ENCODE results near the gene FGGY. TPM values are rescaled to one million over a fixed set of nuclear protein-coding genes. Genes with fewer than 3 reads are reported as not detected.

FGGY gene
- total RNA-seq, 2 experiments from 2014 or later: 11.9 to 13.6 TPM

GRCh38 chr1:59393211-59394180 is 96.6 kb downstream of the FGGY start:
- intact Hi-C loops (cut with micrococcal nuclease): no loop called here
- H3K27me3 Mint-ChIP-seq: no peaks in the 10 kb centered on the region
- no peaks in the 10 kb centered on the region for H3K9me3 Mint-ChIP-seq
- H3K4me3 Mint-ChIP-seq: no peak overlapping the region
- CTCF ChIA-PET: interaction anchor here (1.0 to 1.3 kb wide), 4 partner anchors 9 to 306 kb away, joined by 3 read pairs; no protein-coding TSS in a partner anchor
- POLR2A ChIA-PET: no interaction called here
- H3K27ac Mint-ChIP-seq: no peak overlapping the region
- ATAC-seq (no peak), DNase-seq (no peak)
- peaks cover 31% of the 10 kb centered on the region for H3K4me1 Mint-ChIP-seq (ENCODE audit: low read depth)
- no peak for TF ChIP-seq CTCF (IDR thresholded peaks at IDR 0.05)
- H3K36me3 Mint-ChIP-seq (ENCODE audit: low read depth): peaks cover 2% of the 10 kb centered on the region

- TF ChIP-seq CTCF (IDR thresholded peaks at IDR 0.05): no peak
- ATAC-seq: no peak
- ChIA-PET POLR2A (no interaction called here), CTCF (interaction anchor here (1.1 to 1.3 kb wide), 2 partner anchors 9 to 10 kb away, joined by 3 read pairs; no protein-coding TSS in a partner anchor)
- no peak overlapping the region for H3K27ac Mint-ChIP-seq
- no peak for DNase-seq
- no peaks in the 10 kb centered on the region for H3K9me3 Mint-ChIP-seq
- peaks cover 2% of the 10 kb centered on the region for H3K36me3 Mint-ChIP-seq (ENCODE audit: low read depth)
- no peak overlapping the region for H3K4me3 Mint-ChIP-seq
- no peaks in the 10 kb centered on the region for H3K27me3 Mint-ChIP-seq
- intact Hi-C loops (cut with micrococcal nuclease): no loop called here
- H3K4me1 Mint-ChIP-seq (ENCODE audit: low read depth): peaks cover 24% of the 10 kb centered on the region
Measured at GRCh38 chr1:59394706-59395425, 98.0 kb downstream of the FGGY start.

- CTCF ChIA-PET: no interaction called here
- H3K4me3 Mint-ChIP-seq: no peak overlapping the region
- no peak for TF ChIP-seq CTCF (IDR thresholded peaks at IDR 0.05)
- POLR2A ChIA-PET: no interaction called here
- H3K36me3 Mint-ChIP-seq (ENCODE audit: low read depth): peaks cover 2% of the 10 kb centered on the region
- peaks cover 14% of the 10 kb centered on the region for H3K4me1 Mint-ChIP-seq (ENCODE audit: low read depth)
- H3K9me3 Mint-ChIP-seq: no peaks in the 10 kb centered on the region
- intact Hi-C loops (cut with micrococcal nuclease): no loop called here
- no peak for ATAC-seq
- DNase-seq: no peak
- H3K27me3 Mint-ChIP-seq: no peaks in the 10 kb centered on the region
- H3K27ac Mint-ChIP-seq: no peak overlapping the region
Measured at GRCh38 chr1:59396387-59396786, 99.5 kb downstream of the FGGY start.

GRCh38 chr1:59397139-59397858 is 100.4 kb downstream of the FGGY start:
- ATAC-seq (no peak), DNase-seq (no peak)
- ChIA-PET POLR2A (no interaction called here), CTCF (no interaction called here)
- H3K4me1 Mint-ChIP-seq (ENCODE audit: low read depth): peaks cover 9% of the 10 kb centered on the region
- peaks cover 2% of the 10 kb centered on the region for H3K36me3 Mint-ChIP-seq (ENCODE audit: low read depth)
- intact Hi-C loops (cut with micrococcal nuclease): no loop called here
- no peaks in the 10 kb centered on the region for H3K27me3 Mint-ChIP-seq
- TF ChIP-seq CTCF (IDR thresholded peaks at IDR 0.05): no peak
- H3K27ac Mint-ChIP-seq: no peak overlapping the region
- H3K9me3 Mint-ChIP-seq: no peaks in the 10 kb centered on the region
- H3K4me3 Mint-ChIP-seq: no peak overlapping the region
